ENCODE data around the gene INSYN2B.

The INSYN2B gene

GRCh38 chr5:169917500-169917899 is 62.8 kb downstream of the INSYN2B start:
- no peaks in the 10 kb centered on the region for H3K27me3 ChIP-seq (ENCODE audit: low read depth, low read length)
- H3K4me1 ChIP-seq (ENCODE audit: low read length): no peaks in the 10 kb centered on the region
- H3K4me3 ChIP-seq (ENCODE audit: low read length): no peak overlapping the region
- no peak overlapping the region for H2AFZ ChIP-seq (ENCODE audit: low read depth, low read length)
- H3K79me2 ChIP-seq (ENCODE audit: low read length): no peaks in the 10 kb centered on the region
- no peak overlapping the region for H3K27ac ChIP-seq (ENCODE audit: low read length)
- H3K4me2 ChIP-seq (ENCODE audit: low read length): no peak overlapping the region
- TF ChIP-seq CTCF (IDR thresholded peaks at IDR 0.05; ENCODE audit: low read depth, low read length): no peak
- no peak for TF ChIP-seq EZH2phosphoT487 (IDR thresholded peaks at IDR 0.05; ENCODE audit: low read depth)
- no peaks in the 10 kb centered on the region; the same call in none of the 2 replicates for H4K20me1 ChIP-seq (ENCODE audit: insufficient read depth, low read length)
- no peak overlapping the region for H3K9ac ChIP-seq (ENCODE audit: low read length)
- no peaks in the 10 kb centered on the region for H3K9me3 ChIP-seq (ENCODE audit: insufficient read depth, low read length)
- no peaks in the 10 kb centered on the region for H3K36me3 ChIP-seq (replicated peaks; ENCODE audit: low read depth, low read length)

- no peaks in the 10 kb centered on the region; the same call in 1 of the 2 replicates for H4K20me1 ChIP-seq (ENCODE audit: insufficient read depth, low read length)
- H3K27ac ChIP-seq (ENCODE audit: low read length): no peak overlapping the region
- H3K27me3 ChIP-seq (ENCODE audit: low read depth, low read length): no peaks in the 10 kb centered on the region
- no peak overlapping the region for H3K4me3 ChIP-seq (ENCODE audit: low read length)
- H3K9ac ChIP-seq (ENCODE audit: low read length): no peak overlapping the region
- TF ChIP-seq CTCF (IDR thresholded peaks at IDR 0.05; ENCODE audit: low read depth, low read length): no peak
- TF ChIP-seq EZH2phosphoT487 (IDR thresholded peaks at IDR 0.05; ENCODE audit: low read depth): no peak
- no peaks in the 10 kb centered on the region for H3K36me3 ChIP-seq (replicated peaks; ENCODE audit: low read depth, low read length)
- H2AFZ ChIP-seq (ENCODE audit: low read depth, low read length): no peak overlapping the region
- H3K4me1 ChIP-seq (ENCODE audit: low read length): no peaks in the 10 kb centered on the region
- H3K4me2 ChIP-seq (ENCODE audit: low read length): no peak overlapping the region
- no peaks in the 10 kb centered on the region for H3K9me3 ChIP-seq (ENCODE audit: insufficient read depth, low read length)
- H3K79me2 ChIP-seq (ENCODE audit: low read length): no peaks in the 10 kb centered on the region
Measured at GRCh38 chr5:169914766-169915165, 65.5 kb downstream of the INSYN2B start.

- TF ChIP-seq CTCF (IDR thresholded peaks at IDR 0.05; ENCODE audit: low read depth, low read length) (no peak), EZH2phosphoT487 (IDR thresholded peaks at IDR 0.05; ENCODE audit: low read depth) (no peak)
- Histone ChIP-seq H3K27me3 (ENCODE audit: low read depth, low read length) (no peaks in the 10 kb centered on the region), H3K4me3 (ENCODE audit: low read length) (no peak overlapping the region)
Measured at GRCh38 chr5:169913479-169913878, 66.8 kb downstream of the INSYN2B start.

GRCh38 chr5:169911448-169912212 is 68.7 kb downstream of the INSYN2B start:
- H3K4me1 ChIP-seq (ENCODE audit: low read length): no peaks in the 10 kb centered on the region
- H3K27ac ChIP-seq (ENCODE audit: low read length): no peak overlapping the region
- no peaks in the 10 kb centered on the region for H3K79me2 ChIP-seq (ENCODE audit: low read length)
- H3K9ac ChIP-seq (ENCODE audit: low read length): no peak overlapping the region
- no peak overlapping the region for H2AFZ ChIP-seq (ENCODE audit: low read depth, low read length)
- H3K4me3 ChIP-seq (ENCODE audit: low read length): no peak overlapping the region
- H3K4me2 ChIP-seq (ENCODE audit: low read length): no peak overlapping the region
- H4K20me1 ChIP-seq (ENCODE audit: insufficient read depth, low read length): peaks cover 4% of the 10 kb centered on the region
- H3K36me3 ChIP-seq (replicated peaks; ENCODE audit: low read depth, low read length): no peaks in the 10 kb centered on the region
- H3K9me3 ChIP-seq (ENCODE audit: insufficient read depth, low read length): no peaks in the 10 kb centered on the region
- no peak for TF ChIP-seq EZH2phosphoT487 (IDR thresholded peaks at IDR 0.05; ENCODE audit: low read depth)
- TF ChIP-seq CTCF (IDR thresholded peaks at IDR 0.05; ENCODE audit: low read depth, low read length): no peak
- H3K27me3 ChIP-seq (ENCODE audit: low read depth, low read length): no peaks in the 10 kb centered on the region

More at GRCh38 chr5:169913479-169913878, 66.8 kb downstream of the INSYN2B start:
- Histone ChIP-seq H4K20me1 (ENCODE audit: insufficient read depth, low read length) (no peaks in the 10 kb centered on the region; the same call in 1 of the 2 replicates), H3K36me3 (replicated peaks; ENCODE audit: low read depth, low read length) (no peaks in the 10 kb centered on the region), H3K79me2 (ENCODE audit: low read length) (no peaks in the 10 kb centered on the region), H3K9me3 (ENCODE audit: insufficient read depth, low read length) (no peaks in the 10 kb centered on the region), H3K4me2 (ENCODE audit: low read length) (no peak overlapping the region), H3K4me1 (ENCODE audit: low read length) (no peaks in the 10 kb centered on the region), H3K27ac (ENCODE audit: low read length) (no peak overlapping the region), H3K9ac (ENCODE audit: low read length) (no peak overlapping the region), H2AFZ (ENCODE audit: low read depth, low read length) (no peak overlapping the region)
